NCI-H1092 treated with DMSO at 0.1 percent for 48 hours (cell line): ENCODE results near the gene ADAM19.

Source experiments
- DNase-seq: peaks from one replicate; lab custom pipeline; 2025; lab: John Stamatoyannopoulos, UW

The ADAM19 gene

GRCh38 chr5:157562111-157562581 is 13.4 kb downstream of the ADAM19 start:
- DNase-seq: no peak

GRCh38 chr5:157561110-157561509 is 14.5 kb downstream of the ADAM19 start:
- DNase-seq: no peak

GRCh38 chr5:157559301-157559700 is 16.3 kb downstream of the ADAM19 start:
- no peak for DNase-seq

- DNase-seq: no peak
Measured at GRCh38 chr5:157558681-157559080, 16.9 kb downstream of the ADAM19 start.

DNA sequence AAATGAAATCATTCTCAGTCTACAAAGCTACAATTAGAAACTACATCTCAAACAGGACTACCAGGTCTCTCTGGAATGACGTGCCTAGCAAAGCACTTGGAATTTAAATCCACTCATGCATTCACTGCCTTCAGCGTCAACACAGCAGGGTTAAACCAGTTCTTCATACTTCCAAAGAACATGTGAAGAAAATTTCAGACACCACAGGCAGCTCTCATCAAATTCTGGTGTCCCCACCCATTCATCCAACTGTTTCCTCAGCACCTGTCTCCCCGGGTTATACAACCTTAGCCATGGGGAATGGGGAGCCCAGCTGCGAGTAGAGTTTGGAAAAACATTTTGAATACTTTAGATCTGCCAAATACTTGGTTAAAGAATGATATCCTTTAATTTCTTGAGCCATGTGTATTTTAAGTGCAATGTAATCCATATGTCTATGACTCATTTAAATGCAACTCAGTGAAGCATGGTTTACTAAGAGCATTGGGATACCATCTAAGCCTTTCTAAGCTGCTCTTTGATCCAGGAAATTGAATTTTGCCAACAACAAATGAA is 17.5 kb downstream of the ADAM19 start:
- DNase-seq: no peak

DNA sequence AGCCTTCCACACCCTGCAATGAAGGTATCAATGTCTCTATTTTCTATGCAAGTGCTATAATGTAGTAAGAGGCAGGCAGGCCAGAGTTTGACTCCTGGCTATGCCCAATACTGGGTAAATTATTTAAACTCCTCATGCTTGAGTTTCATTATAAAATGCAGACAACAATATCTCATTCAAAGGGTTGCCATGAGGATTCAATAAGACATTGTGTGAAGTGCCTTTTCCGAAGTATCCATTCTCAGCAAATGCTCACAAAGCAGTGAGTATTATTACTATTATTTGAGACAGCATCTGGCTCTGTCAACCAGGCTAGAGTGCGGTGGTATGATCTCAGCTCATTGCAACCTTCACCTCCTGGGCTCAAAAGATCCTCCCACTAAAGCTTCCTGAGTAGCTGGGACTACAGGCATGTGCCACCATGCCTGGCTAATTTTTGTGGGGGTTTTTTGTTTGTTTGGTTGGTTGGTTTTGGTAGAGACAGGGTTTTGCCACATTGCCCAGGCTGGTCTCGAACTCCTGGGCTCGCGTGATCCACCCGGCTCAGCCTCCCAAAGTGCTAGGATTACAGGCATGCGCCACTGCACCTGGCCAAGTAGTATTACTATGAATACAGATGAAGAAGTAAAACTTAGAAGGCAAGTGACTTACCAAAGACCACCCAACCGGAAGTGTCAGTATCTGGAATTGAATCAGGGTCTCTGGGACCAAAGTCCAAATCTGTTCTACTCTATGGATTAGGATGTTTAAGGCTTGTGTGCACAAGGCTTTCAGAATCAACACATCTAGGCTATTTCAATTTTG is 18.8 kb downstream of the ADAM19 start:
- DNase-seq: no peak

- no peak for DNase-seq
Measured at GRCh38 chr5:157555037-157555640, 20.4 kb downstream of the ADAM19 start.

GRCh38 chr5:157554179-157555036 is 21.2 kb downstream of the ADAM19 start:
- DNase-seq: no peak

- DNase-seq: no peak
Measured at GRCh38 chr5:157552650-157553049, 22.9 kb downstream of the ADAM19 start.

GRCh38 chr5:157550663-157551062 is 24.9 kb downstream of the ADAM19 start:
- no peak for DNase-seq

- no peak for DNase-seq
Measured at GRCh38 chr5:157549954-157550549, 25.5 kb downstream of the ADAM19 start.

DNA sequence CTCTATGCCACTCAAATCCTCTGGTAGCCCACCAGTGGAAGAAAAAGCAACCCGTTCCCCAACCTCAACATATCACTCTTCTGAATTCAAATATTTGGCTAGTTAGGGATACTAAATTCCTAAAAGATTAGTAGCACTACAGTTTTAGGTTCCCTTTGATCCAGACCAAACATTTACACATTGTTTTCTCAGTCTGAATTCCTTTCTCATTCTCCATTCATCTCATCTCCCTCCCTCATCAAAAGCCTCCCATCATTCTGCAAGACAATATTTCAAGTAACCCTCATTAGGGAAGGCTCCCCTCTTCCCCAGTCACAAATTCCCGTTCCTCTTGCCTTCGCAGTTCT is 26.3 kb downstream of the ADAM19 start:
- DNase-seq: no peak

DNA sequence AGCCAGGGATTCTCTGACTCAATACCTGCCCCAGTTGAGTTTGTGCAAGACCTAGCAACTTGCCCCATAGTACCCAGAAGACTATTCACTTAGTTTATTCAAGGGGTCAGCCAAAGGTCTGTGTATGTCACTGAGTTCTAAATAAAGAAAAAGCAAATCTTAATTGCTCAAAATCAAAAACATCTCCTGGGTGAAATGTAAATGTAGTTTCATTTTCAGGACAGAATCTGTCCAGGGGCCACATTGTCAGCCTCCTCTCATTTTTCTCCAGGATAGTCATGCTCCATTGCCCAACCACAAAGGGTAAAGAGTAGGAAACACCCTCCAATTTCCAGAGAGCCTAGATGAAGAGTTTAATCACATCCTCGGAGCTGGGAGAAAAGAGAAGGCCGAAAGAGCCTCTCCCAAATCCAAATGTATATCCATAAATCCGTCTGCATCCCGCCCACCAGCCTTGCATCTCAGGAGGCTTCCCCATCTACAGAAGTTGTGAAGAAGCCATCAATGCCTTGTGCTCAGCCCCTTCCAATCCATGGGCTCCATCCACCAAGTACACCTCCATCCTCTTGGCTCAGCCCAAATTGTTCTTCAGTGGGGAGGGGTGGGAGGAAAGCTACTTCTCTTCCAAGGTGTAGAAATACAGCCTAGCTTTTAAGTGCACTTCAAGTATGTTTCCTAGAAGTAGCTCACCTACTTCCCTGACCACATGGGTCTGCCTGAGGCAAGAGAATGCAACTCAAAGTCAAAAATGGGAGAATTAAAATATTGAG is 26.9 kb downstream of the ADAM19 start:
- no peak for DNase-seq

- no peak for DNase-seq
Measured at GRCh38 chr5:157547941-157548512, 27.5 kb downstream of the ADAM19 start.

- DNase-seq: no peak
Measured at GRCh38 chr5:157546456-157547100, 29.0 kb downstream of the ADAM19 start.

DNA sequence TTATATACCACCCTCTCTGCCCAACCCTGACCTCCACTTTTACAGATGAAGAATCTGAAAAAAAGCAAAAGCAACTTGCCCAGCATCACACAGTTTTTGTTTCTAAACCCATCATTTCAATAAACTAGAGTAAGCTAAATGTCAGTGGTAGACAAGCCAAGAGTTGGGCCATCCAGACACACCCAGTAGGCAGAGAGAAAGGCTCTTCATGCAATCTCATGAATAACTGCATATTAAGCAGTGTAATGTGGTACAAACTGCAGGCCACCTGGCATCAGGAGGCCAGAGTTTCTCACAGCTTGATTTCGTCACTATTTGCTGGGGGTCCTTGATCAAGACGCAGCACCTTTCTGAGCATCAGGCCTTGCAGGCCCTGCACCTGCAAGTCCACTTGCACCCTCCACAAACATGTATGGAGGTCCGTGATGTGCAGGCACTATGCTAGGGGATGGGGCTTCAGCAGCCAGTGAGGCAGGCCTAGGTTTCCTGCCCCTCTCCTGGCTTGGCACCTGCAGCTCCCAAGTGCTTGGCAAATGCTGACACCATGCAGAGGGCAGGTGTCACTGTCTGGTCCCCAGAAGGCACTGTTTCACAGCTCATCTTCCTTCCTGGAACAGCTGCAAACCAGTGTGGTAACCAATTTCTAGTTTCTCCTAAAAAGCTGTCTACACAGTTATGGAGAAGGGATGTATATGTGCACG is 29.8 kb downstream of the ADAM19 start:
- DNase-seq: no peak

DNA sequence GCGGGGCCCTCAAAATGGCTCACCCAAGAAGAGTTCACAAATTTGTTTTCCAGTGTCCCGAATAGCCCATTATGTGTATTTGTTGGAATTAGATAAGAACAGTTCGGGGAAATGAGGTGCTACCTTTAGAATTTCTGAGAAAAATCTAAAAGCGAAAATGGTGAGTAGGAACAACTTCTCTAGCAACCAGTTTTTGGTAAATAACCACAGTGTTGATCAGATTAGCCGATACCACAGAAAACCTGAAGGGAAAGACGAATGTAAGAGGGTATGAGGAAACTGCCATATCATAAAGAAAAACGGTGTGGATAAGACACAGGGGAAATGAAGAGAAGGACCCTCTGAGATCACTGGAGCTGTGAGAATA is 31.0 kb downstream of the ADAM19 start:
- DNase-seq: no peak

DNA sequence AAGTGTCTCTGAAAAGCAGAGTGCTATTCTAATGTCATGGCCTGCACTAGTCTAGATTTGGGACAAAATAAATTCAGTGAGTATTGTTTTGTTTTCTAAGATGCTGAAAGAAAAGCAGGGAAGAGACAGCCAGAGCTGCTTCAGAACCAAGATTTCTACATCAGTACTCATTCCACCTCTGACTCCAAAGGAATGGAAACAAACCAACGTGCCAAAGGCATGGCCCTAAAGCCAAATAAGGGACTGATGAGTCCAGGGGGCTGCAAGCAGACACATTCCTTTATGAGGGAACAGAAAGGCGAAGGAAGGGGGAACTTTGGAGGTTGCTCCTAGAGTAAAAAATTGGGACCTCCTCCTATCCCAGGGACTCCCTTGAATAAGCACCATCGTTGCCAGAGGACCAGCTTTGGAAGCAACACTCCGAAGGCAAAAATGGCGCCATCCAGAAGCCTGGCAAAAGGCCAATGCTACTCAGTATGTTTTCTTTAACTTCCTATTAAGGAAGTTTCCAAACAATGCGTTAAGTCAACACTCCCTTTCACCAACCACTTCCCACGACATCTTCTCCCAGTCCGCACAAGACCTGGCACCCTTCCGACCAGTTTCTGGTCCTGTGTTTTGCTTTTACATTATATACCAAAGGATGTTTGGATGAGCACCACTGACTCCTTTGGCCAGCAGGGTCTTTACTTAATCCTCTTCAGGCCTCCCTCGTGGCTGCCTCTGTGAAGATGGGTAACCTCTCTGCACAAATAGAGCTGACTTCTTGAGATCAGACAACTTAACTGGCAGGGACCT is 31.6 kb downstream of the ADAM19 start:
- no peak for DNase-seq
